GM23248 (cell line): Measurements from ENCODE around the gene PLA2G10. TPM values are rescaled to one million over a fixed set of nuclear protein-coding genes. Genes with fewer than 3 reads are reported as not detected.
"Not testable (repeated sequence)": the region's sequence is repeated elsewhere in the genome, so short reads cannot be mapped to it uniquely, and the experiment has no call there.

Experiments used
- DNase-seq: peaks from one replicate; pipeline ENCODE4 v3.0.0-alpha.2; 2015
- H2AFZ ChIP-seq: fragments of 200-600 bp; sonication (generic); 2 replicates; pipeline ENCODE4 v1.6.1; 2016; ENCODE audit warnings: antibody characterized with exemption
- H3F3A ChIP-seq: fragments of 200-600 bp; sonication (generic); 2 replicates; pipeline ENCODE4 v1.6.1; 2016; ENCODE audit warnings: mild to moderate bottlenecking, antibody characterized with exemption, mixed run types; ENCODE audit not compliant: insufficient read depth
- H3K27ac ChIP-seq: fragments of 200-600 bp; sonication (generic); 2 replicates; pipeline ENCODE4 v1.5.1; 2016; ENCODE audit warnings: mild to moderate bottlenecking
- H3K27me3 ChIP-seq: fragments of 200-600 bp; sonication (generic); replicated peaks from 2 replicates; pipeline ENCODE4 v1.6.1; 2016; ENCODE audit warnings: mild to moderate bottlenecking; ENCODE audit not compliant: insufficient read depth
- H3K36me3 ChIP-seq: fragments of 200-600 bp; sonication (generic); 2 replicates; pipeline ENCODE4 v1.6.1; 2016; ENCODE audit warnings: low read depth, mild to moderate bottlenecking
- H3K4me1 ChIP-seq: fragments of 200-600 bp; sonication (generic); 2 replicates; pipeline ENCODE4 v1.6.1; 2016; ENCODE audit warnings: mild to moderate bottlenecking; ENCODE audit not compliant: insufficient read depth
- H3K4me2 ChIP-seq: fragments of 200-600 bp; sonication (generic); one replicate; pipeline ENCODE4 v1.6.1; 2016; ENCODE audit warnings: mild to moderate bottlenecking; ENCODE audit not compliant: unreplicated experiment
- H3K4me3 ChIP-seq: fragments of 200-600 bp; sonication (generic); 2 replicates; pipeline ENCODE4 v1.5.1; 2016; ENCODE audit warnings: mild to moderate bottlenecking
- H3K79me2 ChIP-seq: fragments of 200-600 bp; sonication (generic); 2 replicates; pipeline ENCODE4 v1.6.1; 2016; ENCODE audit warnings: mild to moderate bottlenecking; ENCODE audit not compliant: insufficient read depth
- H3K9ac ChIP-seq: fragments of 200-600 bp; sonication (generic); 2 replicates; pipeline ENCODE4 v1.6.1; 2016; ENCODE audit warnings: mild to moderate bottlenecking
- H3K9me2 ChIP-seq: fragments of 200-600 bp; sonication (generic); 2 replicates; pipeline ENCODE4 v1.6.1; 2016; ENCODE audit warnings: mixed run types, mild to moderate bottlenecking, moderate library complexity; ENCODE audit not compliant: insufficient read depth
- H3K9me3 ChIP-seq: fragments of 200-600 bp; sonication (generic); one replicate; pipeline ENCODE4 v1.6.1; 2017; ENCODE audit warnings: low read depth
- H4K20me1 ChIP-seq: fragments of 200-600 bp; sonication (generic); 2 replicates; pipeline ENCODE4 v1.6.0; 2016; ENCODE audit not compliant: insufficient read depth
- WGBS, 2 experiments: methylation state at CpG; one replicate each; pipeline ENCODE4 v1.1.6; 2015 to 2017; ENCODE audit warnings: low lambda C conversion rate in 2 of 2, low coverage in 1 of 2; ENCODE audit errors: missing lambda C conversion rate in 2 of 2; 5-methylcytosine and 5-hydroxymethylcytosine counted together
- in situ Hi-C: fragments of 300-500 bp; cut with MboI; formaldehyde crosslinking; loops from 2 replicates; pipeline ENCODE4 v1.15.0; 2020
- polyA plus RNA-seq: library from polyadenylated mRNA; unstranded; fragments of >200 nt; fragmentation: Nextera tagmentation; extraction: Ambion mirVana; gene quantifications from 2 replicates; pipeline ENCODE4 v1.2.1, GENCODE V29; 2016
- total RNA-seq: library from RNA; depleted of rRNA; stranded (reverse); fragments of >200 nt; shearing (Covaris generic); gene quantifications from 2 replicates; pipeline ENCODE4 v1.2.3, GENCODE V29; 2014; rRNA removed

Gene PLA2G10
- not detected in 2 replicates for total RNA-seq
- not detected in 2 replicates for polyA plus RNA-seq

- H3F3A ChIP-seq, H2AFZ ChIP-seq, H3K9ac ChIP-seq, DNase-seq, H4K20me1 ChIP-seq, in situ Hi-C loops, H3K9me3 ChIP-seq, H3K36me3 ChIP-seq, H3K4me3 ChIP-seq, H3K4me1 ChIP-seq, H3K4me2 ChIP-seq, H3K79me2 ChIP-seq, H3K27me3 ChIP-seq, H3K27ac ChIP-seq, H3K9me2 ChIP-seq: not testable (repeated sequence)
- WGBS, 2 experiments, result no CpG with 5 or more reads among the region's 28 CpGs
Measured at GRCh38 chr16:14694129-14694528, at the start of gene PLA2G10. Gene PLA2G10, minus strand, starts transcription at chr16:14694308. Its CDS starts 79 bp downstream, at chr16:14694229.

GRCh38 chr16:14742273-14743128, 48.4 kb upstream of the PLA2G10 start, which contains the start of gene NPIPA2:
Gene NPIPA2, plus strand, starts transcription at chr16:14742533. Its CDS starts 5,533 bp downstream, at chr16:14748066.
- H3K9me3 ChIP-seq, H3K4me1 ChIP-seq, H3K27me3 ChIP-seq, H3K27ac ChIP-seq, H3F3A ChIP-seq, H3K9me2 ChIP-seq, H4K20me1 ChIP-seq, H3K36me3 ChIP-seq, H3K79me2 ChIP-seq, H3K4me3 ChIP-seq, H3K9ac ChIP-seq, DNase-seq, H3K4me2 ChIP-seq, H2AFZ ChIP-seq, in situ Hi-C loops: not testable (repeated sequence)
- no CpG with 5 or more reads among the region's 73 CpGs for WGBS, 2 experiments

- H3F3A ChIP-seq, H3K4me2 ChIP-seq, H3K9me2 ChIP-seq, H3K9me3 ChIP-seq, H3K79me2 ChIP-seq, H4K20me1 ChIP-seq, in situ Hi-C loops, H2AFZ ChIP-seq, H3K9ac ChIP-seq, H3K27ac ChIP-seq, H3K36me3 ChIP-seq, DNase-seq, H3K27me3 ChIP-seq, H3K4me3 ChIP-seq, H3K4me1 ChIP-seq: not testable (repeated sequence)
- WGBS, 2 experiments, result no CpG with 5 or more reads among the region's 11 CpGs
Measured at GRCh38 chr16:14741794-14742193, 47.7 kb upstream of the PLA2G10 start.

- H3K4me1 ChIP-seq, H3F3A ChIP-seq, DNase-seq, H3K79me2 ChIP-seq, H2AFZ ChIP-seq, H3K9me3 ChIP-seq, H3K4me3 ChIP-seq, H3K4me2 ChIP-seq, H4K20me1 ChIP-seq, H3K27me3 ChIP-seq, H3K27ac ChIP-seq, in situ Hi-C loops, H3K9ac ChIP-seq, H3K9me2 ChIP-seq, H3K36me3 ChIP-seq: not testable (repeated sequence)
- no CpG with 5 or more reads among the region's 10 CpGs for WGBS, 2 experiments
Measured at GRCh38 chr16:14740832-14741385, 46.8 kb upstream of the PLA2G10 start.

GRCh38 chr16:14733233-14733632, 39.1 kb upstream of the PLA2G10 start:
- H3K27ac ChIP-seq, H4K20me1 ChIP-seq, H3K27me3 ChIP-seq, H2AFZ ChIP-seq, H3K9me3 ChIP-seq, H3K4me2 ChIP-seq, H3K36me3 ChIP-seq, H3K4me1 ChIP-seq, in situ Hi-C loops, DNase-seq, H3K79me2 ChIP-seq, H3K4me3 ChIP-seq, H3K9ac ChIP-seq, H3K9me2 ChIP-seq, H3F3A ChIP-seq: not testable (repeated sequence)
- no CpG with 5 or more reads among the region's 28 CpGs for whole genome bisulfite sequencing, 2 experiments

- H3K4me3 ChIP-seq, H3F3A ChIP-seq, H3K9me3 ChIP-seq, H3K79me2 ChIP-seq, H3K27ac ChIP-seq, DNase-seq, H3K4me1 ChIP-seq, H3K27me3 ChIP-seq, in situ Hi-C loops, H3K9me2 ChIP-seq, H3K9ac ChIP-seq, H2AFZ ChIP-seq, H4K20me1 ChIP-seq, H3K4me2 ChIP-seq, H3K36me3 ChIP-seq: not testable (repeated sequence)
- WGBS, 2 experiments, result no CpG with 5 or more reads among the region's 73 CpGs
Measured at GRCh38 chr16:14703156-14704011, 9.3 kb upstream of the PLA2G10 start, which contains the start of gene NPIPA3. Gene NPIPA3, plus strand, starts transcription at chr16:14703411. Its CDS starts 5,533 bp downstream, at chr16:14708944.

GRCh38 chr16:14702672-14703071, 8.6 kb upstream of the PLA2G10 start:
- in situ Hi-C loops, H3K27ac ChIP-seq, H3K36me3 ChIP-seq, H3K9me3 ChIP-seq, H3K9me2 ChIP-seq, H3K9ac ChIP-seq, H3F3A ChIP-seq, H3K4me2 ChIP-seq, H3K4me1 ChIP-seq, H2AFZ ChIP-seq, DNase-seq, H4K20me1 ChIP-seq, H3K4me3 ChIP-seq, H3K27me3 ChIP-seq, H3K79me2 ChIP-seq: not testable (repeated sequence)
- no CpG with 5 or more reads among the region's 11 CpGs for WGBS, 2 experiments
